Body of pancreas (tissue), 4 donors: Measurements from ENCODE around the gene ARHGAP24.

Source experiments
- POLR2A ChIP-seq, 3 donors: fragments of 450-650 bp; IDR thresholded peaks; one replicate each; pipeline ENCODE4 v1.6.1; 2016; ENCODE audit warnings: antibody characterized with exemption in 3 of 3, mild to moderate bottlenecking in 2 of 3
- TF ChIP-seq, protein P1 (sequence below), 7 experiments: fragments of 450-650 bp in 4 of 7; fragments of 200-600 bp in 3 of 7; sonication (generic) in 3 of 7; IDR thresholded peaks; one replicate each; pipeline ENCODE4 v1.5.1; 2016 to 2019; ENCODE audit warnings: antibody characterized with exemption in 7 of 7

DNA sequence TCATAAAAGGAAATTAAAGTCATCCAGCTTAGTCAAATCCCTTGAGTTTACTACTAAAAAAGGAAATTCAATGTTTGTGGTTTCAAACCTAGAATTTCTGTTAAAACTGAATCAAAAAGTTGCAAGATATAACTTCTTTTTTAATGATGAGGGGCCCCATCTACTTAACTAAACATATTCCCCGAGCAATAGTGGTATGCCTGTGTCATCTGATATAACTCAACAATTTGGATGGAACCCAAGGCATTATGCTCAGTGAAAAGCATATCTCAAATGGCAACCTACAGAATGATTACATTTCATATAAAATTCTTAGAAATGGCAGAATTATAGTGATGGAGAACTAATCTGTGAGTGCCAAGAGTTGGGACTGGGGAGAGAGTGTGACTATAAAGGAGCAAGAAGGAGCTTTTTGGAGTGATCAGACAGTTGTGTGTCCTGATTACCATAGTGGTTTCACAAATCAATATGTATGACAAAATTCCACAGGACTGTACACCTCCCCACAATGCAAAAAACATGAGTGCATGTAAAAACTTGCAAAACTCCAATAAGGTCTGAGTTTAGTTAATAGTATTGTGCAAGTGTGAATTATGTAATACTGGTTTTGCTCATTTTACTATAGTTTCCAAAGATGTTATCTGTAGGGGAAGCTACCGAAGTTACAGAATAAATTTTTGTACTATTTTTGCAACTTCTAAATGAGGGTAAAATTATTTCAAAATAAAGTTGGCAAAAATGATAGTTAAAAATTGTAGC is 323.2 kb downstream of the ARHGAP24 start:
- no peak for TF ChIP-seq POLR2A (IDR thresholded peaks at IDR 0.05)
- TF ChIP-seq, protein P1, sequence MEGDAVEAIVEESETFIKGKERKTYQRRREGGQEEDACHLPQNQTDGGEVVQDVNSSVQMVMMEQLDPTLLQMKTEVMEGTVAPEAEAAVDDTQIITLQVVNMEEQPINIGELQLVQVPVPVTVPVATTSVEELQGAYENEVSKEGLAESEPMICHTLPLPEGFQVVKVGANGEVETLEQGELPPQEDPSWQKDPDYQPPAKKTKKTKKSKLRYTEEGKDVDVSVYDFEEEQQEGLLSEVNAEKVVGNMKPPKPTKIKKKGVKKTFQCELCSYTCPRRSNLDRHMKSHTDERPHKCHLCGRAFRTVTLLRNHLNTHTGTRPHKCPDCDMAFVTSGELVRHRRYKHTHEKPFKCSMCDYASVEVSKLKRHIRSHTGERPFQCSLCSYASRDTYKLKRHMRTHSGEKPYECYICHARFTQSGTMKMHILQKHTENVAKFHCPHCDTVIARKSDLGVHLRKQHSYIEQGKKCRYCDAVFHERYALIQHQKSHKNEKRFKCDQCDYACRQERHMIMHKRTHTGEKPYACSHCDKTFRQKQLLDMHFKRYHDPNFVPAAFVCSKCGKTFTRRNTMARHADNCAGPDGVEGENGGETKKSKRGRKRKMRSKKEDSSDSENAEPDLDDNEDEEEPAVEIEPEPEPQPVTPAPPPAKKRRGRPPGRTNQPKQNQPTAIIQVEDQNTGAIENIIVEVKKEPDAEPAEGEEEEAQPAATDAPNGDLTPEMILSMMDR (IDR thresholded peaks at IDR 0.05): no peak
